ENCODE data around the gene CASP14.

Gene CASP14

GRCh38 chr19:15031675-15032074 lies 17.6 kb upstream of the CASP14 start (continued):
- no peak for TF ChIP-seq CREB5 (CRISPR knock-in tag; IDR thresholded peaks at IDR 0.05; ENCODE audit: low read depth)
- no peak for TF ChIP-seq BACH2 (CRISPR knock-in tag; IDR thresholded peaks at IDR 0.05; ENCODE audit: borderline replicate concordance)
- no peak for TF ChIP-seq CSRNP3 (CRISPR knock-in tag; IDR thresholded peaks at IDR 0.05)
- TF ChIP-seq RARB (CRISPR knock-in tag; IDR thresholded peaks at IDR 0.05) = no peak
- TF ChIP-seq SNAI2 (CRISPR knock-in tag; IDR thresholded peaks at IDR 0.05) = no peak
- TF ChIP-seq ZC3H10 (CRISPR knock-in tag; IDR thresholded peaks at IDR 0.05) = no peak
- TF ChIP-seq OSR1 (CRISPR knock-in tag; IDR thresholded peaks at IDR 0.05) = no peak
- no peak for TF ChIP-seq ISL1 (CRISPR knock-in tag; IDR thresholded peaks at IDR 0.05)
- no peak for TF ChIP-seq ZNF565 (CRISPR knock-in tag; conservative IDR thresholded peaks at IDR 0.05; ENCODE audit: low read depth)

GRCh38 chr19:15035795-15036311 lies 13.4 kb upstream of the CASP14 start:
- ATAC-seq = no peak
- TF ChIP-seq OSR1 (CRISPR knock-in tag; IDR thresholded peaks at IDR 0.05) (no peak), ZNF8 (CRISPR knock-in tag; IDR thresholded peaks at IDR 0.05) (no peak), ESRRG (CRISPR knock-in tag; IDR thresholded peaks at IDR 0.05) (no peak), ZFP30 (CRISPR knock-in tag; IDR thresholded peaks at IDR 0.05) (no peak), POU6F1 (CRISPR knock-in tag; IDR thresholded peaks at IDR 0.05; ENCODE audit: borderline replicate concordance, low read depth) (no peak), ZC3H10 (CRISPR knock-in tag; IDR thresholded peaks at IDR 0.05) (no peak), ZNF565 (CRISPR knock-in tag; conservative IDR thresholded peaks at IDR 0.05; ENCODE audit: low read depth) (no peak), RARB (CRISPR knock-in tag; IDR thresholded peaks at IDR 0.05) (no peak), TOX (CRISPR knock-in tag; IDR thresholded peaks at IDR 0.05; ENCODE audit: borderline replicate concordance) (no peak), ARNTL (CRISPR knock-in tag; IDR thresholded peaks at IDR 0.05; ENCODE audit: borderline replicate concordance, low read depth) (no peak), SNAI2 (CRISPR knock-in tag; IDR thresholded peaks at IDR 0.05) (no peak), ZFP3 (CRISPR knock-in tag; IDR thresholded peaks at IDR 0.05) (no peak), ISL1 (CRISPR knock-in tag; IDR thresholded peaks at IDR 0.05) (no peak), ZNF70 (CRISPR knock-in tag; IDR thresholded peaks at IDR 0.05) (no peak)

- no peak for ATAC-seq
- TF ChIP-seq PPARA (CRISPR knock-in tag; IDR thresholded peaks at IDR 0.05; ENCODE audit: borderline replicate concordance) = no peak
- TF ChIP-seq RARB (CRISPR knock-in tag; IDR thresholded peaks at IDR 0.05) = no peak
- no peak for TF ChIP-seq ZNF70 (CRISPR knock-in tag; IDR thresholded peaks at IDR 0.05)
- TF ChIP-seq OSR1 (CRISPR knock-in tag; IDR thresholded peaks at IDR 0.05) = no peak
- TF ChIP-seq ZC3H10 (CRISPR knock-in tag; IDR thresholded peaks at IDR 0.05) = no peak
- TF ChIP-seq CSRNP3 (CRISPR knock-in tag; IDR thresholded peaks at IDR 0.05) = no peak
- TF ChIP-seq ESRRG (CRISPR knock-in tag; IDR thresholded peaks at IDR 0.05) = no peak
These were observed 11.7 kb upstream of the CASP14 start for GRCh38 chr19:15037586-15037985.

GRCh38 chr19:15038294-15038693 lies 11.0 kb upstream of the CASP14 start:
- TF ChIP-seq GLIS3 (CRISPR knock-in tag; IDR thresholded peaks at IDR 0.05) (no peak), OSR1 (CRISPR knock-in tag; IDR thresholded peaks at IDR 0.05) (no peak), ISL1 (CRISPR knock-in tag; IDR thresholded peaks at IDR 0.05) (no peak), CSRNP3 (CRISPR knock-in tag; IDR thresholded peaks at IDR 0.05) (no peak), ZNF70 (CRISPR knock-in tag; IDR thresholded peaks at IDR 0.05) (no peak), RARB (CRISPR knock-in tag; IDR thresholded peaks at IDR 0.05) (no peak), ZFP3 (CRISPR knock-in tag; IDR thresholded peaks at IDR 0.05) (no peak), ZNF565 (CRISPR knock-in tag; conservative IDR thresholded peaks at IDR 0.05; ENCODE audit: low read depth) (no peak)
- ATAC-seq = no peak

Data from SK-N-SH treated with all-trans-retinoic acid at 6 μM for 48 hours (cell line).